HepG2 (cell line): Measurements from ENCODE around the gene MXRA7. TPM values are rescaled to one million over a fixed set of nuclear protein-coding genes. Genes with fewer than 3 reads are reported as not detected.

ENCODE experiments used
- ARID2 ChIP-seq: sonication (generic); formaldehyde crosslinking; IDR thresholded peaks from 2 replicates; pipeline ENCODE4 v1.8.1; 2022; ENCODE audit warnings: mild to moderate bottlenecking, missing genetic modification reagents, borderline replicate concordance
- BRCA1 ChIP-seq: sonication (generic); formaldehyde crosslinking; IDR thresholded peaks from 2 replicates; pipeline ENCODE4 v1.4.0; 2020; ENCODE audit warnings: missing genetic modification reagents
- CBX1 ChIP-seq: IDR thresholded peaks from one replicate; pipeline ENCODE4 v1.6.1; 2016; ENCODE audit warnings: antibody characterized with exemption, low read depth
- DPF2 ChIP-seq: sonication (generic); formaldehyde crosslinking; IDR thresholded peaks from 2 replicates; pipeline ENCODE4 v1.4.0; 2020; ENCODE audit warnings: mild to moderate bottlenecking, low read depth, missing genetic modification reagents, borderline replicate concordance
- HES4 ChIP-seq: sonication (generic); formaldehyde crosslinking; IDR thresholded peaks from 2 replicates; pipeline ENCODE4 v1.9.0; 2021; ENCODE audit warnings: mild to moderate bottlenecking, missing genetic modification reagents, borderline replicate concordance
- HNRNPLL ChIP-seq: fragments of 200-400 bp; formaldehyde crosslinking; IDR thresholded peaks from 2 replicates; pipeline ENCODE4 v1.6.1; 2017; ENCODE audit warnings: mild to moderate bottlenecking, low read depth, low read length; ENCODE audit not compliant: poor library complexity, severe bottlenecking
- IKZF4 ChIP-seq: sonication (generic); formaldehyde crosslinking; IDR thresholded peaks from 2 replicates; pipeline ENCODE4 v1.5.1; 2020; ENCODE audit warnings: borderline replicate concordance, mild to moderate bottlenecking, low read depth, missing genetic modification reagents; ENCODE audit errors: not compliant biosample characterization
- NCOA1 ChIP-seq: sonication (generic); formaldehyde crosslinking; IDR thresholded peaks from 2 replicates; pipeline ENCODE4 v1.9.0; 2021; ENCODE audit warnings: missing genetic modification reagents
- NCOA2 ChIP-seq: sonication (generic); formaldehyde crosslinking; IDR thresholded peaks from 2 replicates; pipeline ENCODE4 v1.8.0; 2022; ENCODE audit warnings: inconsistent platforms
- RNF2 ChIP-seq: fragments of 450-650 bp; conservative IDR thresholded peaks from 2 replicates; pipeline ENCODE4 v1.6.1; 2016; ENCODE audit warnings: low read depth
- SALL1 ChIP-seq: sonication (generic); formaldehyde crosslinking; IDR thresholded peaks from 2 replicates; pipeline ENCODE4 v1.8.0; 2022; ENCODE audit warnings: mild to moderate bottlenecking, missing genetic modification reagents
- SIX4 ChIP-seq: sonication (generic); formaldehyde crosslinking; IDR thresholded peaks from 2 replicates; pipeline ENCODE4 v1.4.0; 2020; ENCODE audit warnings: missing genetic modification reagents
- SMC3 ChIP-seq: IDR thresholded peaks from 2 replicates; pipeline ENCODE4 v1.6.1; 2011; ENCODE audit warnings: low read length, improper control_type of control experiment
- SNAPC2 ChIP-seq: sonication (generic); formaldehyde crosslinking; IDR thresholded peaks from 2 replicates; pipeline ENCODE4 v1.8.1; 2022; ENCODE audit warnings: mild to moderate bottlenecking, missing genetic modification reagents
- ZBTB38 ChIP-seq: sonication (generic); formaldehyde crosslinking; IDR thresholded peaks from 2 replicates; pipeline ENCODE4 v1.5.1; 2020; ENCODE audit warnings: mild to moderate bottlenecking, missing genetic modification reagents
- ZBTB7A ChIP-seq: sonication (generic); formaldehyde crosslinking; IDR thresholded peaks from 2 replicates; pipeline ENCODE4 v1.8.0; 2022; ENCODE audit warnings: mild to moderate bottlenecking, missing genetic modification reagents
- ZFP36L1 ChIP-seq: sonication (generic); formaldehyde crosslinking; IDR thresholded peaks from 2 replicates; pipeline ENCODE4 v1.8.0; 2022; ENCODE audit warnings: mild to moderate bottlenecking, missing genetic modification reagents, moderate library complexity
- ZIK1 ChIP-seq: sonication (generic); formaldehyde crosslinking; IDR thresholded peaks from 2 replicates; pipeline ENCODE4 v1.5.0; 2020; ENCODE audit warnings: mild to moderate bottlenecking, low read depth, missing genetic modification reagents, borderline replicate concordance
- ZKSCAN1 ChIP-seq: fragments of 150-350 bp; IDR thresholded peaks from 2 replicates; pipeline ENCODE4 v1.6.1; 2014; ENCODE audit warnings: low read length
- ZNF530 ChIP-seq: sonication (generic); formaldehyde crosslinking; IDR thresholded peaks from 2 replicates; pipeline ENCODE4 v1.5.0; 2020; ENCODE audit warnings: low read depth, mild to moderate bottlenecking, missing genetic modification reagents
- ZNF773 ChIP-seq: sonication (generic); formaldehyde crosslinking; IDR thresholded peaks from 2 replicates; pipeline ENCODE4 v1.4.0; 2020; ENCODE audit warnings: missing genetic modification reagents, borderline replicate concordance
- polyA plus RNA-seq, 8 experiments: library from polyadenylated mRNA; depleted of rRNA in 3 of 8; stranded (reverse) in 7 of 8; unstranded in 1 of 8; fragments of >200 nt; fragmentation: Illumina TruSeq in 4 of 8; extraction: Trizol in 4 of 8; gene quantifications; 2 replicates each; pipeline versions ENCODE4 v1.2.1 to v1.2.3, GENCODE V29; 2011 to 2016; ENCODE audit warnings: low read depth in 4 of 8, missing spikeins in 1 of 8, mixed read lengths in 1 of 8; ENCODE audit not compliant: insufficient read depth in 1 of 8
- total RNA-seq, 5 experiments: library from RNA; depleted of rRNA; stranded (reverse); fragments of >200 nt; fragmentation: Illumina TruSeq; extraction: Trizol; gene quantifications; 2 replicates each; pipeline ENCODE4 v1.2.3, GENCODE V29; 2016; ENCODE audit warnings: low read depth in 1 of 5
- TF ChIP-seq, protein P1 (sequence below): sonication (generic); formaldehyde crosslinking; IDR thresholded peaks from 2 replicates; pipeline ENCODE4 v1.4.0; 2020; ENCODE audit warnings: missing genetic modification reagents, borderline replicate concordance
- TF ChIP-seq, protein P2 (sequence below): sonication (generic); formaldehyde crosslinking; IDR thresholded peaks from 2 replicates; pipeline ENCODE4 v1.8.1; 2023; ENCODE audit warnings: mild to moderate bottlenecking, missing genetic modification reagents, borderline replicate concordance
- TF ChIP-seq, protein P3 (sequence below): sonication (generic); formaldehyde crosslinking; IDR thresholded peaks from 2 replicates; pipeline ENCODE4 v1.4.0; 2020; ENCODE audit warnings: missing genetic modification reagents
- TF ChIP-seq, protein P4 (sequence below): sonication (generic); formaldehyde crosslinking; IDR thresholded peaks from 2 replicates; pipeline ENCODE4 v1.5.1; 2020; ENCODE audit warnings: missing genetic modification reagents, mild to moderate bottlenecking, borderline replicate concordance

Gene MXRA7
- total and polyA plus RNA-seq, 2 of the 13 experiments (the other 11 are each of a cell fraction or from before 2014, with no cell fraction given) = 44.8 to 112 TPM

DNA sequence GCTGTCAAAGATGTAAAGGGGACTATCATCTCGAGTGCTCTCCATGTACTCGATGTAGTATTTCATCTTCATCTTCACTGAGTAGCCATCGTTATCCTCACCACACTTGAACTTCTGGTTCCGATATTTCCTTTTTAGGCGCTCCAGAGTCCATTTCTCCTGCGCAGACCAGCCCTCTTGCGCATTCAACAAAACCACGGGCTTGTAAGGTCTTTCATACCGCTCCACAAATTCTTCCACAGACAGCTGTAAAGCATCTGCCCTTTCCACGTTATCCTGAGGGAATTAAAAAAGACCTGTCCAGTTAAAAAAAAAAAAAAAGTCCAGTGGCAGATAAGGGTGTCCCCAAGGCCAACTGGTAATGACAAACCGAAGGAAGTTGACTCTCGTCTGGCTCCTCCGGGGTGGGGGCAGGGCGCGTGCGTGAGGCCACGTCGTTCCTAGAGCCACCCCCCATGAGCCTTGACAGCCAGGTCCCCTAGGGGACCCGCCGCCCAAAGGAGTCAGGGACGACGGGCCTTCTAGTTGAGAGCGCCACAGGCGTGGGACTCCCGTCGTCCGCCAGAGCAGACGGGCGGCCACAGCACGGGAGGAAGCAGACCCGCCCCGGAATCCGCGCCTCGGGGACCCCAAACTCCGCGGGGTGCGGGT, 14.9 kb upstream of the MXRA7 start (continued):
- TF ChIP-seq IKZF4 (CRISPR knock-in tag) = peak; percentile 1
- no peak for TF ChIP-seq SMC3
- TF ChIP-seq ZIK1 (CRISPR knock-in tag) = 0 out of 2 replicates have a peak, but pooled peaks have one; percentile 39
- no peak for TF ChIP-seq ZBTB7A (CRISPR knock-in tag)
- no peak for TF ChIP-seq HNRNPLL
- TF ChIP-seq RNF2 = no peak
- no peak for TF ChIP-seq ZNF773 (CRISPR knock-in tag)
- TF ChIP-seq ARID2 (CRISPR knock-in tag) = no peak
- TF ChIP-seq, protein P1, sequence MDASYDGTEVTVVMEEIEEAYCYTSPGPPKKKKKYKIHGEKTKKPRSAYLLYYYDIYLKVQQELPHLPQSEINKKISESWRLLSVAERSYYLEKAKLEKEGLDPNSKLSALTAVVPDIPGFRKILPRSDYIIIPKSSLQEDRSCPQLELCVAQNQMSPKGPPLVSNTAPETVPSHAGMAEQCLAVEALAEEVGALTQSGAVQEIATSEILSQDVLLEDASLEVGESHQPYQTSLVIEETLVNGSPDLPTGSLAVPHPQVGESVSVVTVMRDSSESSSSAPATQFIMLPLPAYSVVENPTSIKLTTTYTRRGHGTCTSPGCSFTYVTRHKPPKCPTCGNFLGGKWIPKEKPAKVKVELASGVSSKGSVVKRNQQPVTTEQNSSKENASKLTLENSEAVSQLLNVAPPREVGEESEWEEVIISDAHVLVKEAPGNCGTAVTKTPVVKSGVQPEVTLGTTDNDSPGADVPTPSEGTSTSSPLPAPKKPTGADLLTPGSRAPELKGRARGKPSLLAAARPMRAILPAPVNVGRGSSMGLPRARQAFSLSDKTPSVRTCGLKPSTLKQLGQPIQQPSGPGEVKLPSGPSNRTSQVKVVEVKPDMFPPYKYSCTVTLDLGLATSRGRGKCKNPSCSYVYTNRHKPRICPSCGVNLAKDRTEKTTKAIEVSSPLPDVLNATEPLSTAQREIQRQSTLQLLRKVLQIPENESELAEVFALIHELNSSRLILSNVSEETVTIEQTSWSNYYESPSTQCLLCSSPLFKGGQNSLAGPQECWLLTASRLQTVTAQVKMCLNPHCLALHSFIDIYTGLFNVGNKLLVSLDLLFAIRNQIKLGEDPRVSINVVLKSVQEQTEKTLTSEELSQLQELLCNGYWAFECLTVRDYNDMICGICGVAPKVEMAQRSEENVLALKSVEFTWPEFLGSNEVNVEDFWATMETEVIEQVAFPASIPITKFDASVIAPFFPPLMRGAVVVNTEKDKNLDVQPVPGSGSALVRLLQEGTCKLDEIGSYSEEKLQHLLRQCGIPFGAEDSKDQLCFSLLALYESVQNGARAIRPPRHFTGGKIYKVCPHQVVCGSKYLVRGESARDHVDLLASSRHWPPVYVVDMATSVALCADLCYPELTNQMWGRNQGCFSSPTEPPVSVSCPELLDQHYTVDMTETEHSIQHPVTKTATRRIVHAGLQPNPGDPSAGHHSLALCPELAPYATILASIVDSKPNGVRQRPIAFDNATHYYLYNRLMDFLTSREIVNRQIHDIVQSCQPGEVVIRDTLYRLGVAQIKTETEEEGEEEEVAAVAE (CRISPR knock-in tag) = no peak
- no peak for TF ChIP-seq ZNF530 (CRISPR knock-in tag)
- TF ChIP-seq HES4 (CRISPR knock-in tag) = no peak
- peak; percentile 4; the same call in 1 of the 2 replicates for TF ChIP-seq NCOA2
- TF ChIP-seq ZBTB38 = no peak
- no peak for TF ChIP-seq SNAPC2 (CRISPR knock-in tag)
- TF ChIP-seq, protein P2, sequence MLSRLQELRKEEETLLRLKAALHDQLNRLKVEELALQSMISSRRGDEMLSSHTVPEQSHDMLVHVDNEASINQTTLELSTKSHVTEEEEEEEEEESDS (CRISPR knock-in tag) = no peak
- no peak for TF ChIP-seq SIX4 (CRISPR knock-in tag)
- TF ChIP-seq BRCA1 (CRISPR knock-in tag) = no peak
- TF ChIP-seq, protein P3, sequence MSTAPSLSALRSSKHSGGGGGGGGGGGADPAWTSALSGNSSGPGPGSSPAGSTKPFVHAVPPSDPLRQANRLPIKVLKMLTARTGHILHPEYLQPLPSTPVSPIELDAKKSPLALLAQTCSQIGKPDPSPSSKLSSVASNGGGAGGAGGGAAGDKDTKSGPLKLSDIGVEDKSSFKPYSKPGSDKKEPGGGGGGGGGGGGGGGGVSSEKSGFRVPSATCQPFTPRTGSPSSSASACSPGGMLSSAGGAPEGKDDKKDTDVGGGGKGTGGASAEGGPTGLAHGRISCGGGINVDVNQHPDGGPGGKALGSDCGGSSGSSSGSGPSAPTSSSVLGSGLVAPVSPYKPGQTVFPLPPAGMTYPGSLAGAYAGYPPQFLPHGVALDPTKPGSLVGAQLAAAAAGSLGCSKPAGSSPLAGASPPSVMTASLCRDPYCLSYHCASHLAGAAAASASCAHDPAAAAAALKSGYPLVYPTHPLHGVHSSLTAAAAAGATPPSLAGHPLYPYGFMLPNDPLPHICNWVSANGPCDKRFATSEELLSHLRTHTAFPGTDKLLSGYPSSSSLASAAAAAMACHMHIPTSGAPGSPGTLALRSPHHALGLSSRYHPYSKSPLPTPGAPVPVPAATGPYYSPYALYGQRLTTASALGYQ = no peak
- TF ChIP-seq, protein P4, sequence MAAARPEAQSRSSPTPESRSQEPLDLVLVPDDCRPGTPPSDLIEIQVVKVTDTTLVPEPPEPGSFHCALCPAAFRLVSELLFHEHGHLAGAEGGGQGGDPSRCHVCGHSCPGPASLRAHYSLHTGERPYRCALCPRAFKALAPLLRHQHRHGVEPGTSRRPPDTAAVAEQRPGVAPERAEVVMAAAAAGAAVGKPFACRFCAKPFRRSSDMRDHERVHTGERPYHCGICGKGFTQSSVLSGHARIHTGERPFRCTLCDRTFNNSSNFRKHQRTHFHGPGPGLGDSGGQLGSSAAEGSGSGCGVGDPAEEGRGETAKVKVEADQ (CRISPR knock-in tag) = no peak
- no peak; the same call in none of the 2 replicates for TF ChIP-seq NCOA1 (CRISPR knock-in tag)
- TF ChIP-seq DPF2 (CRISPR knock-in tag) = no peak
- no peak for TF ChIP-seq SALL1 (CRISPR knock-in tag)
- no peak for TF ChIP-seq ZKSCAN1
- no peak for TF ChIP-seq CBX1
- no peak for TF ChIP-seq ZFP36L1 (CRISPR knock-in tag)
